Measurements from ENCODE around the gene CRLF1. TPM values are rescaled to one million over a fixed set of nuclear protein-coding genes. Genes with fewer than 3 reads are reported as not detected.

The CRLF1 gene
- total and polyA plus RNA-seq, 2 of the 8 experiments (the other 6 are each of a cell fraction or from before 2014, with no cell fraction given) = 7.2 to 10.3 TPM

DNA sequence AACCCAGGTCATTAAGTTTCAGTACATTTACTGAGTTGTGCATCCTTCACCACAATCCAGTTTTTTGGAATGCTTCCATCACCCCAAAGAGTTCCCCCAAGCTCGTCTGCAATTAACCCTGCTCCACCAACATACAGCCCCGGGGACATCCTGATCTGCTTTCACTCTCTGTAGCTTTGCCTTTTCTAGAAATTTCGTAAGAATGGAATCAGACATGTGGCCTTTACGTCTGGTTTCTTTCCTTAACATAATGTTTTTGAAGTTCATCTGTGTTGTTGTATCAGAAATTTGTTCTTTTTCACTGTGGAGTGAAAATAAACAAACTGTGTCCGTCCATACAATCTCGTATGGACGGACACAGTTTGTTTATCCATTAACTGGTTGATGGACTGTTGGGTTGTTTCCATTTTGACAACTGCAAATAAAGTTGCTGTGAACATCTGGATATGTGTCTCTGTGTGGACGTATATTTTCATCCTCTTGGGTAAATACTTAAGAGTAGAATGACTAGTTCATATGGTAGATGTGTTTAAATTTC is 33.2 kb upstream of the CRLF1 start:
- Histone ChIP-seq H4K8ac (ENCODE audit: extremely low read depth, insufficient read depth, low read length) (no peak overlapping the region), H2BK20ac (ENCODE audit: low read length) (no peak overlapping the region), H3K4ac (replicated peaks; ENCODE audit: insufficient read length, low read depth, low read length) (no peak overlapping the region), H3K23ac (ENCODE audit: insufficient read length) (no peak overlapping the region), H4K5ac (ENCODE audit: insufficient read length, low read depth, low read length) (no peak overlapping the region), H3K36me3 (ENCODE audit: control insufficient read depth in 2 of 4, insufficient read depth in 4 of 4, low read length in 3 of 4) (no peaks in the 10 kb centered on the region), H3K27me3 (replicated peaks in 1 of 4; ENCODE audit: control insufficient read depth in 3 of 4, extremely low read depth in 1 of 4, insufficient read depth in 3 of 4, low read length in 3 of 4) (peaks cover 0 to 8% (median 4%) of the 10 kb centered on the region in 4 experiments; a peak in 4 of 7 replicates), H2AFZ (ENCODE audit: low read length) (no peak overlapping the region), H3K4me3 (ENCODE audit: extremely low read depth in 1 of 4, insufficient read depth in 2 of 4, low read depth in 3 of 4, low read length in 4 of 4) (no peak overlapping the region), H3K79me2 (ENCODE audit: control insufficient read depth in 1 of 2, insufficient read depth in 2 of 2, low read length in 2 of 2) (peaks cover 4 to 10% of the 10 kb centered on the region in 2 experiments), H2BK12ac (ENCODE audit: low read depth, low read length) (no peak overlapping the region), H2BK5ac (ENCODE audit: low read depth, low read length) (no peak overlapping the region), H3K79me1 (ENCODE audit: low read depth, low read length) (peaks cover 10% of the 10 kb centered on the region), H3K9me3 (ENCODE audit: insufficient read depth in 2 of 2, low read depth in 1 of 2, low read length in 1 of 2) (no peaks in the 10 kb centered on the region), H4K20me1 (replicated peaks in 1 of 2; ENCODE audit: control insufficient read depth in 1 of 2, insufficient read depth in 2 of 2, low read length in 2 of 2) (peaks cover 0 to 9% of the 10 kb centered on the region in 2 experiments), H3K23me2 (ENCODE audit: low read depth, low read length) (peaks cover 8% of the 10 kb centered on the region; the same call in 1 of the 2 replicates), H2BK15ac (ENCODE audit: low read length) (no peak overlapping the region), H3K4me2 (ENCODE audit: insufficient read depth in 1 of 2, low read depth in 2 of 2, low read length in 2 of 2) (no peak overlapping the region), H3K56ac (replicated peaks; ENCODE audit: insufficient read length, low read depth, low read length) (no peak overlapping the region), H3K27ac (ENCODE audit: low read depth, low read length) (no peak overlapping the region), H3K9ac (replicated peaks in 1 of 4; ENCODE audit: extremely low read depth in 1 of 4, low read depth in 3 of 4, low read length in 3 of 4) (no peak overlapping the region), H2BK120ac (replicated peaks; ENCODE audit: low read depth, low read length) (no peak overlapping the region), H3K14ac (ENCODE audit: insufficient read length) (no peak overlapping the region), H3K18ac (ENCODE audit: extremely low read depth, low read length) (no peak overlapping the region), H3K4me1 (replicated peaks in 1 of 4; ENCODE audit: control insufficient read depth in 3 of 4, insufficient read depth in 4 of 4, low read length in 3 of 4) (peaks cover 4 to 14% (median 6%) of the 10 kb centered on the region in 4 experiments), H4K91ac (replicated peaks; ENCODE audit: insufficient read length, low read length) (no peak overlapping the region), H2AK5ac (ENCODE audit: low read depth, low read length) (no peak overlapping the region)
- 87% methylated on average over 8 of the region's 8 CpGs; no CpG with 5 or more reads in 1 of the 2 experiments for WGBS, 2 experiments (ENCODE audit: extremely low coverage in 1 of 2, insufficient coverage in 1 of 2, insufficient read length in 1 of 2, insufficient replicate concordance in 2 of 2, low coverage in 1 of 2, low lambda C conversion rate in 2 of 2, missing lambda C conversion rate in 1 of 2)
- CTCF ChIA-PET (ENCODE audit: partially characterized antibody) = interaction anchor here (0.6 to 1.3 kb wide), 6 partner anchors 9 to 275 kb away, joined by 3 to 5 read pairs (median 3); no protein-coding TSS in a partner anchor
- POLR2A ChIA-PET (ENCODE audit: partially characterized antibody) = interaction anchor here (0.6 to 1.3 kb wide), 5 partner anchors 8 to 18 kb away, joined by 3 to 5 read pairs (median 3); no protein-coding TSS in a partner anchor
- DNase-seq (ENCODE audit: low read depth in 1 of 2, low spot score in 2 of 2) (no peak), FAIRE-seq (no peak)
- no peak for TF ChIP-seq CHD2 (IDR thresholded peaks at IDR 0.05; ENCODE audit: low read length)
- no peak for TF ChIP-seq CHD1 (IDR thresholded peaks at IDR 0.05; ENCODE audit: low read depth, low read length)
- no peak for TF ChIP-seq SP2 (IDR thresholded peaks at IDR 0.05; ENCODE audit: low read length)
- TF ChIP-seq, protein P1, sequence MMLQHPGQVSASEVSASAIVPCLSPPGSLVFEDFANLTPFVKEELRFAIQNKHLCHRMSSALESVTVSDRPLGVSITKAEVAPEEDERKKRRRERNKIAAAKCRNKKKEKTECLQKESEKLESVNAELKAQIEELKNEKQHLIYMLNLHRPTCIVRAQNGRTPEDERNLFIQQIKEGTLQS (IDR thresholded peaks at IDR 0.05; ENCODE audit: insufficient read depth, low read depth, low read length) = no peak
- no peak for TF ChIP-seq HDAC6 (IDR thresholded peaks at IDR 0.05; ENCODE audit: low read depth, low read length)
- no peak for TF ChIP-seq CEBPB (IDR thresholded peaks at IDR 0.05; ENCODE audit: low read depth, low read length)
- TF ChIP-seq GTF2F1 (IDR thresholded peaks at IDR 0.05; ENCODE audit: borderline replicate concordance, low read depth, low read length) = no peak
- no peak for TF ChIP-seq JUN (IDR thresholded peaks at IDR 0.05; ENCODE audit: low read depth, low read length)
- TF ChIP-seq GABPA (IDR thresholded peaks at IDR 0.05; ENCODE audit: borderline replicate concordance, insufficient read depth, low read length) = no peak
- no peak for TF ChIP-seq NRF1 (IDR thresholded peaks at IDR 0.05; ENCODE audit: low read depth, low read length)
- TF ChIP-seq TAF7 (optimal IDR thresholded peaks at IDR 0.05; ENCODE audit: borderline replicate concordance, low read depth, low read length) = no peak
- TF ChIP-seq ZNF274 (IDR thresholded peaks at IDR 0.05; ENCODE audit: borderline replicate concordance, extremely low read depth, low read length) = no peak

Measured in H1 (cell line).